HCT116 (cell line): ENCODE results near the gene PHF20. TPM values are rescaled to one million over a fixed set of nuclear protein-coding genes. Genes with fewer than 3 reads are reported as not detected.

Source experiments
- ATAC-seq: fragments of 200-7000 bp; cut with Tn5 transposase; 2 replicates; pipeline ENCODE4 v1.9.1; 2020; ENCODE audit warnings: mild to moderate bottlenecking, moderate library complexity
- BruUV-seq: library from RNA; stranded (reverse); fragments of 400-500 nt; replicated peaks from 2 replicates; lab custom pipeline; 2021; lab: Mats Ljungman, UMichigan
- CTCF ChIA-PET: fragments of 300-600 bp; sonication (Branson Sonifier 250); formaldehyde crosslinking; loops from one replicate; lab custom pipeline; 2021; ENCODE audit warnings: antibody characterized with exemption; lab: Charles Lee
- POLR2A ChIA-PET: fragments of 300-600, 350-600 bp; sonication (Branson Sonifier 250); formaldehyde crosslinking; loops from one replicate; lab custom pipeline; 2021; ENCODE audit warnings: antibody characterized with exemption; lab: Charles Lee
- RAD21 ChIA-PET, 2 experiments: fragments of 300-600 bp; sonication (Branson Sonifier 250); formaldehyde crosslinking; loops; one replicate each; lab custom pipeline; 2023; ENCODE audit warnings: low total read pairs in 2 of 2; ENCODE audit not compliant: uncharacterized antibody in 2 of 2, unreplicated experiment in 2 of 2, low non-redundant PET in 1 of 2; lab: Charles Lee
- DNase-seq: peaks from one replicate; pipeline ENCODE4 v3.0.0-alpha.2; 2010; ENCODE audit warnings: low read depth, low spot score
- H2AFZ ChIP-seq: fragments of 200-600 bp; shearing (Covaris generic), sonication (generic); 2 replicates; pipeline ENCODE4 v1.6.1; 2017; ENCODE audit warnings: low read depth, mixed run types, mixed read lengths, antibody characterized with exemption, low read length; ENCODE audit not compliant: poor library complexity, severe bottlenecking
- H3K27ac ChIP-seq: 2 replicates; pipeline ENCODE4 v1.5.1; 2012; ENCODE audit warnings: low read depth, low read length
- H3K27me3 ChIP-seq: fragments of 200-600 bp; sonication (generic); 2 replicates; pipeline ENCODE4 v1.6.1; 2016; ENCODE audit warnings: mixed run types, low read length, mixed read lengths; ENCODE audit not compliant: insufficient read depth
- H3K36me3 ChIP-seq, 2 experiments: fragments of 200-500 bp in 1 of 2; fragments of 200-600 bp in 1 of 2; sonication (Bioruptor generic) in 1 of 2; sonication (generic) in 1 of 2; 2 replicates each; pipeline versions ENCODE4 v1.5.1 to v1.6.1; 2014 to 2016; ENCODE audit warnings: low read length in 2 of 2, inconsistent platforms in 1 of 2, mixed read lengths in 1 of 2, mixed run types in 1 of 2; ENCODE audit not compliant: insufficient read depth in 2 of 2, control insufficient read depth in 1 of 2
- H3K4me1 ChIP-seq, 2 experiments: fragments of 200-600 bp in 1 of 2; sonication (generic) in 1 of 2; 2 replicates each; pipeline versions ENCODE4 v1.5.1 to v1.6.1; 2012 to 2017; ENCODE audit warnings: low read length in 2 of 2, inconsistent platforms in 1 of 2, mild to moderate bottlenecking in 1 of 2, mixed read lengths in 1 of 2, mixed run types in 1 of 2, moderate library complexity in 1 of 2; ENCODE audit not compliant: insufficient read depth in 2 of 2, control insufficient read depth in 1 of 2
- H3K4me2 ChIP-seq: fragments of 200-600 bp; sonication (generic); 2 replicates; pipeline ENCODE4 v1.6.1; 2017; ENCODE audit warnings: mixed run types, low read length, mixed read lengths
- H3K4me3 ChIP-seq, 2 experiments: fragments of 200-600 bp in 1 of 2; sonication (generic) in 1 of 2; replicated peaks in 1 of 2; 2 replicates each; pipeline ENCODE4 v1.5.1; 2011 to 2016; ENCODE audit warnings: low read length in 2 of 2, control low read depth in 1 of 2, low read depth in 1 of 2, mild to moderate bottlenecking in 1 of 2, mixed read lengths in 1 of 2, mixed run types in 1 of 2
- H3K79me2 ChIP-seq: fragments of 200-600 bp; sonication (generic); 2 replicates; pipeline ENCODE4 v1.6.1; 2017; ENCODE audit warnings: mild to moderate bottlenecking, mixed run types, low read length, moderate library complexity, mixed read lengths; ENCODE audit not compliant: insufficient read depth
- H3K9ac ChIP-seq: fragments of 200-600 bp; sonication (generic); 2 replicates; pipeline ENCODE4 v1.6.1; 2016; ENCODE audit warnings: low read length, mixed read lengths
- H3K9me2 ChIP-seq: fragments of 200-600 bp; sonication (generic), shearing (Covaris generic); 2 replicates; pipeline ENCODE4 v1.6.1; 2017; ENCODE audit warnings: mixed run types, mild to moderate bottlenecking, moderate library complexity; ENCODE audit not compliant: insufficient read depth
- H3K9me3 ChIP-seq, 2 experiments: fragments of 200-500 bp in 1 of 2; fragments of 200-600 bp in 1 of 2; sonication (Bioruptor generic) in 1 of 2; sonication (generic) in 1 of 2; 2 replicates each; pipeline ENCODE4 v1.6.1; 2014 to 2017; ENCODE audit warnings: low read length in 2 of 2, mixed read lengths in 2 of 2, inconsistent platforms in 1 of 2, low read depth in 1 of 2, mild to moderate bottlenecking in 1 of 2, mixed run types in 1 of 2, moderate library complexity in 1 of 2; ENCODE audit not compliant: control insufficient read depth in 1 of 2, insufficient read depth in 1 of 2
- H4K20me1 ChIP-seq: fragments of 200-600 bp; sonication (generic), shearing (Covaris generic); 2 replicates; pipeline ENCODE4 v1.6.1; 2017; ENCODE audit warnings: mixed run types, mild to moderate bottlenecking, moderate library complexity; ENCODE audit not compliant: insufficient read depth
- ATF3 ChIP-seq: IDR thresholded peaks from 2 replicates; pipeline ENCODE4 v1.6.1; 2012
- CBX3 ChIP-seq: IDR thresholded peaks from 2 replicates; pipeline ENCODE4 v1.6.1; 2012; ENCODE audit warnings: low read depth
- CEBPB ChIP-seq: IDR thresholded peaks from 2 replicates; pipeline ENCODE4 v1.6.1; 2012; ENCODE audit warnings: low read depth
- CTCF ChIP-seq, 3 experiments: fragments of 200-600 bp in 1 of 3; sonication (generic) in 1 of 3; IDR thresholded peaks in 2 of 3; conservative IDR thresholded peaks in 1 of 3; 2 replicates each; pipeline ENCODE4 v1.5.1; 2012 to 2017; ENCODE audit warnings: low read depth in 2 of 3, low read length in 2 of 3, antibody characterized with exemption in 1 of 3, borderline replicate concordance in 1 of 3, control low read depth in 1 of 3, mild to moderate bottlenecking in 1 of 3, mixed read lengths in 1 of 3, mixed run types in 1 of 3, moderate library complexity in 1 of 3; ENCODE audit not compliant: insufficient read depth in 1 of 3
- EGR1 ChIP-seq: IDR thresholded peaks from 2 replicates; pipeline ENCODE4 v1.6.1; 2012; ENCODE audit warnings: low read depth
- EZH2 ChIP-seq: fragments of 200-600 bp; sonication (generic); IDR thresholded peaks from 2 replicates; pipeline ENCODE4 v1.6.1; 2017; ENCODE audit warnings: antibody characterized with exemption, mixed run types
- EZH2phosphoT487 ChIP-seq: fragments of 200-600 bp; IDR thresholded peaks from 2 replicates; pipeline ENCODE4 v1.6.1; 2018; ENCODE audit warnings: antibody characterized with exemption, borderline replicate concordance
- MAX ChIP-seq: IDR thresholded peaks from 2 replicates; pipeline ENCODE4 v1.6.1; 2012
- POLR2AphosphoS5 ChIP-seq: IDR thresholded peaks from 2 replicates; pipeline ENCODE4 v1.6.1; 2011; ENCODE audit warnings: mild to moderate bottlenecking, low read depth, low read length, moderate library complexity
- RAD21 ChIP-seq: IDR thresholded peaks from 2 replicates; pipeline ENCODE4 v1.6.1; 2012; ENCODE audit warnings: low read depth, mild to moderate bottlenecking
- SP1 ChIP-seq: IDR thresholded peaks from 2 replicates; pipeline ENCODE4 v1.6.1; 2012; ENCODE audit warnings: low read depth
- SRF ChIP-seq: IDR thresholded peaks from 2 replicates; pipeline ENCODE4 v1.6.1; 2012; ENCODE audit warnings: low read depth
- TCF7L2 ChIP-seq: IDR thresholded peaks from 2 replicates; pipeline ENCODE4 v1.7.0; 2011; ENCODE audit warnings: borderline replicate concordance, inconsistent platforms; ENCODE audit not compliant: insufficient read depth, insufficient read length; ENCODE audit errors: extremely low read depth
- YY1 ChIP-seq: IDR thresholded peaks from 2 replicates; pipeline ENCODE4 v1.6.1; 2011; ENCODE audit warnings: low read length, low read depth, moderate library complexity, mild to moderate bottlenecking; ENCODE audit not compliant: insufficient replicate concordance; ENCODE audit errors: extremely low read depth
- ZBTB33 ChIP-seq: IDR thresholded peaks from 2 replicates; pipeline ENCODE4 v1.6.1; 2011; ENCODE audit warnings: mild to moderate bottlenecking, low read length, moderate library complexity; ENCODE audit not compliant: insufficient replicate concordance; ENCODE audit errors: extremely low read depth
- ZNF274 ChIP-seq: fragments of 200-500 bp; sonication (Bioruptor generic); IDR thresholded peaks from 2 replicates; pipeline ENCODE4 v1.6.1; 2014; ENCODE audit warnings: mild to moderate bottlenecking, low read depth, low read length, inconsistent platforms
- intact Hi-C: fragments of 100-400 bp; cut with micrococcal nuclease; formaldehyde crosslinking; loops from 2 replicates; pipeline ENCODE4 v1.10.0; 2022
- total RNA-seq: library from RNA; stranded (reverse); gene quantifications from one replicate; pipeline ENCODE4 v1.2.1, GENCODE V29; 2021; ENCODE audit not compliant: unreplicated experiment

PHF20 gene
- total RNA-seq, 1 experiment from 2014 or later, result 40.8 TPM

GRCh38 chr20:35732644-35732982 lies 39.2 kb upstream of the PHF20 start (continued):
- TF ChIP-seq RAD21, result no peak
- TF ChIP-seq TCF7L2, result no peak
- TF ChIP-seq ZNF274, result no peak
- TF ChIP-seq EZH2phosphoT487, result no peak

- no peak overlapping the region for H3K4me2 ChIP-seq
- BruUV-seq, result no TSS peak
These were observed 37.4 kb upstream of the PHF20 start for GRCh38 chr20:35734374-35734773.

More at GRCh38 chr20:35734374-35734773, 37.4 kb upstream of the PHF20 start:
- TF ChIP-seq CEBPB, result no peak
- no peak for TF ChIP-seq EGR1
- no peak for TF ChIP-seq SRF
- no peak for TF ChIP-seq RAD21
- no peak for TF ChIP-seq EZH2
- TF ChIP-seq ZBTB33, result no peak
- TF ChIP-seq ATF3, result no peak
- TF ChIP-seq YY1, result no peak
- no peak for TF ChIP-seq SP1
- TF ChIP-seq POLR2AphosphoS5, result no peak
- TF ChIP-seq CTCF (IDR thresholded peaks at IDR 0.05 in 2 of 3, conservative IDR thresholded peaks at IDR 0.05 in 1 of 3; ENCODE audit: borderline replicate concordance in 1 of 3, insufficient read depth in 1 of 3, low read depth in 2 of 3, low read length in 2 of 3), result no peak
- TF ChIP-seq TCF7L2, result no peak
- TF ChIP-seq MAX, result no peak
- TF ChIP-seq EZH2phosphoT487, result no peak
- no peak for TF ChIP-seq CBX3
- H3K9me2 ChIP-seq, result no peaks in the 10 kb centered on the region
- DNase-seq (no peak), ATAC-seq (no peak)
- H4K20me1 ChIP-seq, result peaks cover 81% of the 10 kb centered on the region
- no peak overlapping the region for H3K27ac ChIP-seq
- no peak overlapping the region for H3K9ac ChIP-seq
- POLR2A ChIA-PET, result interaction anchor here (1.4 to 1.5 kb wide), 2 partner anchors 8 to 9 kb away, joined by 3 read pairs; partner anchors contain the start of gene RBM39
- RAD21 ChIA-PET, result no interaction called here
- no peaks in the 10 kb centered on the region for H3K9me3 ChIP-seq
- H2AFZ ChIP-seq, result no peak overlapping the region
- 0 out of 4 replicates have a peak, but pooled peaks cover 0 to 2% of the 10 kb centered on the region in 2 experiments for H3K4me1 ChIP-seq
- H3K79me2 ChIP-seq, result peaks cover 100% of the 10 kb centered on the region
- CTCF ChIA-PET, result no interaction called here
- peaks cover 83 to 91% of the 10 kb centered on the region in 2 experiments for H3K36me3 ChIP-seq
- intact Hi-C loops, result no loop called here
- no peak overlapping the region for H3K4me3 ChIP-seq
- no peaks in the 10 kb centered on the region for H3K27me3 ChIP-seq
